Gastroesophageal sphincter (tissue), 4 donors: ENCODE data around the gene UBE2J2. TPM values are rescaled to one million over a fixed set of nuclear protein-coding genes. Genes with fewer than 3 reads are reported as not detected.

Experiments
- ATAC-seq: fragments of 150-250 bp; one replicate; pipeline ENCODE4 v1.9.1; 2016; ENCODE audit warnings: mild to moderate bottlenecking, moderate library complexity
- H3K27ac ChIP-seq, 4 donors: fragments of 200-600 bp; sonication (generic) in 3 of 4; 1 replicate in 3 of 4; 2 replicates in 1 of 4; pipeline ENCODE4 v1.5.1; 2016 to 2019
- H3K27me3 ChIP-seq: fragments of 200-600 bp; sonication (generic); one replicate; pipeline ENCODE4 v1.5.1; 2019
- H3K36me3 ChIP-seq, 2 donors: fragments of 200-600 bp; sonication (generic); one replicate each; pipeline ENCODE4 v1.5.1; 2019; ENCODE audit warnings: control low read depth in 1 of 2
- H3K4me1 ChIP-seq, 3 donors: fragments of 200-600 bp; sonication (generic); 1 replicate in 2 of 3; 2 replicates in 1 of 3; pipeline ENCODE4 v1.5.1; 2016 to 2019; ENCODE audit warnings: control low read depth in 2 of 3
- H3K4me3 ChIP-seq, 2 donors: fragments of 200-600 bp; sonication (generic); one replicate each; pipeline ENCODE4 v1.5.1; 2019; ENCODE audit warnings: mild to moderate bottlenecking in 1 of 2, moderate library complexity in 1 of 2
- H3K9me3 ChIP-seq, 3 donors: fragments of 200-600 bp; sonication (generic); one replicate each; pipeline ENCODE4 v1.5.1; 2017 to 2019; ENCODE audit warnings: control low read depth in 2 of 3
- CTCF ChIP-seq, 4 experiments: fragments of 200-600 bp in 2 of 4; fragments of 450-650 bp in 2 of 4; sonication (generic) in 1 of 4; IDR thresholded peaks; one replicate each; pipeline ENCODE4 v1.5.1; 2017 to 2019; ENCODE audit warnings: antibody characterized with exemption in 4 of 4, mild to moderate bottlenecking in 2 of 4, moderate library complexity in 2 of 4
- EP300 ChIP-seq: sonication (generic); formaldehyde crosslinking; IDR thresholded peaks from one replicate; pipeline ENCODE4 v1.6.1; 2017; ENCODE audit warnings: antibody characterized with exemption, mild to moderate bottlenecking
- POLR2A ChIP-seq, 2 donors: fragments of 450-650 bp; IDR thresholded peaks; one replicate each; pipeline ENCODE4 v1.6.1; 2017; ENCODE audit warnings: antibody characterized with exemption in 2 of 2, mild to moderate bottlenecking in 2 of 2, moderate library complexity in 1 of 2
- POLR2AphosphoS5 ChIP-seq: sonication (generic); formaldehyde crosslinking; IDR thresholded peaks from one replicate; pipeline ENCODE4 v1.6.1; 2017; ENCODE audit warnings: antibody characterized with exemption
- WGBS, 2 donors: methylation state at CpG; one replicate each; pipeline ENCODE4 v1.1.5; 2018; ENCODE audit warnings: low coverage in 1 of 2; 5-methylcytosine and 5-hydroxymethylcytosine counted together
- total RNA-seq, 4 donors: library from RNA; depleted of rRNA; stranded (reverse); fragments of >200 nt; gene quantifications; one replicate each; pipeline ENCODE4 v1.1.0, GENCODE V29; 2016

UBE2J2 gene
- 10 to 100 TPM; 28.1 to 47.0 (median 37.9) TPM for total RNA-seq

GRCh38 chr1:1273512-1274298, at the start of gene UBE2J2:
UBE2J2 (minus strand) TSS chr1:1273854; CDS start chr1:1267992, 5,862 bp downstream.
- ATAC-seq = peak; percentile 99
- Histone ChIP-seq H3K9me3 (no peaks in the 10 kb centered on the region), H3K27ac (peak within 1 kb of the TSS; percentile 21 to 89 (median 86)), H3K36me3 (peaks cover 0 to 4% of the 10 kb centered on the region in 2 donors), H3K4me3 (peak within 1 kb of the TSS; percentile 90 to 99), H3K4me1 (peaks cover 6 to 56% (median 35%) of the 10 kb centered on the region in 3 donors), H3K27me3 (no peaks in the 10 kb centered on the region)
- WGBS, 2 donors = no CpG with 5 or more reads among the region's 105 CpGs
- TF ChIP-seq EP300 = no peak
- TF ChIP-seq POLR2A (IDR thresholded peaks at IDR 0.05) = peak; percentile 48 to 60
- peak in 1 of 4 experiments; percentile 39 for TF ChIP-seq CTCF (IDR thresholded peaks at IDR 0.05)
- peak; percentile 58 for TF ChIP-seq POLR2AphosphoS5

- TF ChIP-seq CTCF (IDR thresholded peaks at IDR 0.05) = no peak
- TF ChIP-seq POLR2AphosphoS5 = no peak
- TF ChIP-seq POLR2A (IDR thresholded peaks at IDR 0.05) = no peak
- TF ChIP-seq EP300 = no peak
- no peaks in the 10 kb centered on the region for H3K9me3 ChIP-seq
- peaks cover 3 to 87% (median 45%) of the 10 kb centered on the region in 3 donors for H3K4me1 ChIP-seq
- peak overlapping the region in 1 of 4 donors; percentile 85 for H3K27ac ChIP-seq
- no peak for ATAC-seq
- no peak overlapping the region for H3K4me3 ChIP-seq
- H3K36me3 ChIP-seq = peaks cover 0 to 42% of the 10 kb centered on the region in 2 donors
- no peaks in the 10 kb centered on the region for H3K27me3 ChIP-seq
- WGBS, 2 donors = 77 to 84% methylated on average over 2 to 4 of the region's 10 CpGs
Observed at GRCh38 chr1:1322952-1323351, 49.3 kb upstream of the UBE2J2 start.

GRCh38 chr1:1322418-1322817, 48.8 kb upstream of the UBE2J2 start:
- peaks cover 0 to 38% of the 10 kb centered on the region in 2 donors for H3K36me3 ChIP-seq
- peak overlapping the region in 1 of 4 donors; percentile 85 for H3K27ac ChIP-seq
- TF ChIP-seq POLR2A (IDR thresholded peaks at IDR 0.05) (no peak), POLR2AphosphoS5 (no peak), CTCF (IDR thresholded peaks at IDR 0.05) (no peak), EP300 (no peak)
- H3K9me3 ChIP-seq = no peaks in the 10 kb centered on the region
- 93% methylated on average over 3 of the region's 14 CpGs; no CpG with 5 or more reads in 1 of the 2 donors for WGBS, 2 donors
- no peaks in the 10 kb centered on the region for H3K27me3 ChIP-seq
- peaks cover 3 to 93% (median 51%) of the 10 kb centered on the region in 3 donors for H3K4me1 ChIP-seq
- ATAC-seq = no peak
- no peak overlapping the region for H3K4me3 ChIP-seq

GRCh38 chr1:1321477-1321876, 47.8 kb upstream of the UBE2J2 start:
- TF ChIP-seq EP300 = no peak
- TF ChIP-seq POLR2A (IDR thresholded peaks at IDR 0.05) = no peak
- no peak for TF ChIP-seq CTCF (IDR thresholded peaks at IDR 0.05)
- TF ChIP-seq POLR2AphosphoS5 = no peak
- Histone ChIP-seq H3K27me3 (no peaks in the 10 kb centered on the region), H3K27ac (peak overlapping the region in 3 of 4 donors; percentile 85 to 89 (median 86)), H3K36me3 (peaks cover 0 to 38% of the 10 kb centered on the region in 2 donors), H3K4me3 (no peak overlapping the region), H3K4me1 (peaks cover 3 to 94% (median 52%) of the 10 kb centered on the region in 3 donors), H3K9me3 (no peaks in the 10 kb centered on the region)
- no peak for ATAC-seq
- 80% methylated on average over 2 of the region's 8 CpGs; no CpG with 5 or more reads in 1 of the 2 donors for WGBS, 2 donors
